Spinal cord (tissue), 10 donors: Measurements from ENCODE around the gene IL10RA. TPM values are rescaled to one million over a fixed set of nuclear protein-coding genes. Genes with fewer than 3 reads are reported as not detected.

ENCODE experiments used
- DNase-seq, 6 donors: peaks; one replicate each; pipeline versions ENCODE4 v3.0.0 to v3.0.0-alpha.2; 2013 to 2015; ENCODE audit warnings: low spot score in 6 of 6, low read depth in 4 of 6
- H3K27ac ChIP-seq: one replicate; pipeline ENCODE4 v1.5.1; 2013; ENCODE audit warnings: low read depth, low read length, control low read depth
- H3K27me3 ChIP-seq: one replicate; pipeline ENCODE4 v1.6.1; 2013; ENCODE audit warnings: low read length; ENCODE audit not compliant: control insufficient read depth, insufficient read depth
- H3K36me3 ChIP-seq: one replicate; pipeline ENCODE4 v1.6.1; 2013; ENCODE audit warnings: low read length; ENCODE audit not compliant: control insufficient read depth, insufficient read depth
- H3K4me1 ChIP-seq: one replicate; pipeline ENCODE4 v1.6.1; 2013; ENCODE audit warnings: low read length; ENCODE audit not compliant: control insufficient read depth, insufficient read depth
- H3K4me3 ChIP-seq: one replicate; pipeline ENCODE4 v1.5.1; 2013; ENCODE audit warnings: low read depth, low read length, control low read depth
- H3K9me3 ChIP-seq: one replicate; pipeline ENCODE4 v1.6.1; 2013; ENCODE audit warnings: low read length; ENCODE audit not compliant: control insufficient read depth, insufficient read depth
- WGBS: methylation state at CpG from one replicate; pipeline ENCODE4 v1.1.5; 2013; ENCODE audit warnings: missing lambda C conversion rate; ENCODE audit not compliant: insufficient coverage; 5-methylcytosine and 5-hydroxymethylcytosine counted together
- long read RNA-seq, 4 donors: transcript quantifications; one replicate each; lab custom pipeline, GENCODE V29; 2026
- polyA plus RNA-seq, 2 donors: library from polyadenylated mRNA; unstranded; fragments of 120-200 nt; gene quantifications; one replicate each; pipeline ENCODE4 v1.2.1, GENCODE V29; 2013; ENCODE audit not compliant: insufficient read length in 2 of 2
- total RNA-seq, 2 donors: library from RNA; depleted of rRNA in 1 of 2; stranded (reverse); fragments of 120-200 nt in 1 of 2; fragments of >200 nt in 1 of 2; gene quantifications; one replicate each; pipeline versions ENCODE4 v1.2.3 to v1.2.4, GENCODE V29; 2013 to 2014
- donor health status: healthy.

IL10RA gene
- 1 to 10 TPM; 6.3 to 7.2 TPM for total RNA-seq
- polyA plus RNA-seq: 1 to 10 TPM; 2.9 to 4.1 TPM
- long read RNA-seq, donor 1, partial matches to known transcripts: 0 of 1 reads
- long read RNA-seq, donor 1, other reads (novel, unspliced or antisense): 0 of 1 reads
- long read RNA-seq, donor 2: 0 reads
- long read RNA-seq, donor 3: 0 reads
- long read RNA-seq, donor 4, partial matches to known transcripts: 0 of 1 reads
- long read RNA-seq, donor 4, other reads (novel, unspliced or antisense): 0 of 1 reads

DNA sequence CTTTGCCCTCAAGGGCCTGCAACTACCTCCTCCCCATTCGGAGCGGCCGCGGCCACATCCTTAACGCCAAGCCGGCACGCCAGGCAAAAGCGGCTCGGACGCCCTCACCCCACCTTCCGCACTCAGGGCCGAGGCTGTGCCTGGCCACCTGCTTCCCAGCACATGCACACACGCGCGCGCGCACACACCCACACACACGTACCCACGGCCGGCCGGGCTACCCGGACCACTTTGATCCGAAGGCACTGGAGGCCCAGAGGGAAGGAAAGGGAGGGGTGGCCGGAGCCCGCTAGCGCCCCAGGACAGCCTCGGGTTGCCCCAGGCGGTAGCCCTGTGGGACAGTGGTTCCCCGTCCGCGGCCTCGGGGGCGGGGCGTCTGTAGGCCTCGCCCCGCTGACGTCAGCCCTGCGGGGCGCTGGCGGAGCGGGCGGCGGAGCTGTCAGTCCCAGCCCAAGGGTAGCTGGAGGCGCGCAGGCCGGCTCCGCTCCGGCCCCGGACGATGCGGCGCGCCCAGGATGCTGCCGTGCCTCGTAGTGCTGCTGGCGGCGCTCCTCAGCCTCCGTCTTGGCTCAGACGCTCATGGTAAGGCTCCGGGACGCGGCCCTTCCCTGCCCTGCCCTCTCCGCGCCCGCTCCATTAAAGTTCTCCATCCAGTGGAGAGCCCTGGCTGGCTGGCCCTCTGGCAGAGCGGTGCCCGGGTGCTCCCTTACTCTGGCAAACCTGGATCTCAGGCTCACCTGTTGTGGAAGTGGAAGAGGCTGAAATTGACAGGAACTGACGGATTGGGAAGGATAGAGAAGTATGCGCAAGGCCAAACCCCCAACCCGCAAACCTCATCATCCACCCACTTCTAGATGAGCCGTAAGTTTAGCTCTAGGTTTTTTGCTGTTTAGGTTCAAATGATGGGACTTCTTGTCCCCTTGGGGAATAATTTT is at the start of gene IL10RA:
Gene IL10RA, plus strand, starts transcription at position 442 of the 935 bp plus-strand sequence. Its CDS starts 74 bp downstream, at position 516.
- peak; percentile 38 to 92 (median 61) for DNase-seq
- Histone ChIP-seq H3K27ac (peak within 1 kb of the TSS; percentile 16), H3K27me3 (peaks cover 9% of the 10 kb centered on the region), H3K36me3 (no peaks in the 10 kb centered on the region), H3K4me1 (peaks cover 13% of the 10 kb centered on the region), H3K4me3 (peak within 1 kb of the TSS; percentile 45), H3K9me3 (no peaks in the 10 kb centered on the region)
- WGBS: under 1% methylated on average over 67 of the region's 71 CpGs

DNA sequence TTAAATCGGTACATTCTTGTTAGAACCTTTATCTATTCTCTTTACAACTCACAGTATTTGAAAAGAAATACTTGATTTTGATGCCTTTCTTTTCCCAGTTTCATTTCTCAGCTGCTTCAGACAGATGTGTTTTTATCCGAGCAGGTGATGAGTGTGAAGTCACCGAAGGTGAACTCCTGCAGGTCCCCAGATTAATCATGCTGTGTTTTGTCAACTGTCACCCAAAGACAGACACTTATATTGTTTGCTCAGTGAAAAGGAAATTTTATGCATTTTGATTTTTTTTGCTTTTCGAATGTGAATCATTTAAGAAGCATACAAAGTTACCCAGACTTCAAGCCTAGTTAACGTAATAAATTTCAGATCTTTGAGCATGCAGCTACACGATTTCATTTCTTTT is 49.2 kb upstream of the IL10RA start:
- Histone ChIP-seq H3K9me3 (no peaks in the 10 kb centered on the region), H3K4me1 (no peaks in the 10 kb centered on the region), H3K36me3 (no peaks in the 10 kb centered on the region), H3K27ac (no peak overlapping the region), H3K4me3 (no peak overlapping the region), H3K27me3 (no peaks in the 10 kb centered on the region)
- WGBS: 46% methylated on average over 2 of the region's 6 CpGs
- peak in 1 of 6 donors; percentile 15 for DNase-seq

DNA sequence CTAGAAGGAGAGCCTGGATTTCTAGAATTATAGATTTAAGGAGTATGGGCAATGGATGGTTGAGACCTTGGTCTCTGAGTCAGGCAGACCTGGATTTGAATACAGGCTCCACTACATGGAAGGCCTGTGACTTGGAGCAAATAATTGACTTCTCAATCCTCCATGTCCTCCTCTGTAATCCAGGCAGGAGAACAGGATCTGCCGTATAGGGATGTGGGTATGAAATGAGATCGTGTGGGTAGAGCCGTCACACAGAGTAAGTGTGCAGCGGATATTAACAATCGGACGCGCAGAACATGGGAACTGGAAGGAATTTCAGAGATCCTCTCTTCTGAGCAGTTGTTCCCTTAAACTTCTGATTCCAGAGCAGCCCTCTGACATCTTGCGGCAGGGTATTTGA is 45.5 kb upstream of the IL10RA start:
- H3K9me3 ChIP-seq: no peaks in the 10 kb centered on the region
- WGBS: 96% methylated on average over 8 of the region's 8 CpGs
- H3K4me1 ChIP-seq: no peaks in the 10 kb centered on the region
- DNase-seq: no peak
- H3K4me3 ChIP-seq: no peak overlapping the region
- H3K36me3 ChIP-seq: no peaks in the 10 kb centered on the region
- H3K27ac ChIP-seq: no peak overlapping the region
- H3K27me3 ChIP-seq: no peaks in the 10 kb centered on the region

DNA sequence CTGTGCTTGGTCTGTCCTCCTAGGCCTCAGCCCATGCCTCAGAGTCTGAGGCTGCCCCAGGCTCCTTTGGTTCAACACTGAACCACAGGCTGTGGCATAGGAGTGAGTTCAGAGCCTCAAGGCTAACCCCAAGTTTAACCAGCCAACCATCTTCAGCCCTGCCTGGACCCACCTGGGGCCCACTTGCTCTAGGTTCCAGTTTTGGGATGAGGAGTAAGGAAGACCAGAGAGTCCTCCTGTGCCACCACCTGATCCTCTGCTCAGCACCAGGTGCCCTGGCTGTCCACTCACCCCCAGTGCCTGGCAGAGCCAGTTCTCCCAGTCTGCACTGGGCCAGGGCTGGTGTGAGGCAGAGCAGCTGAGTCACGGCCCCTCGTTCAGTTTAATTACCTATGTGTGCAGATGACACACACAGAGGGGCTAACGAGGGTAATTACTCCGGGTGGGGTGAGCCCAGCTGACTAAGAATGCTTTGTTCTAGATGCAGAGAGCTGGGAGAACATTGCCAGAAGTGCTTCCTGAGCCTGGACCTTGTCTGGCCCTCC is 45.0 kb upstream of the IL10RA start:
- WGBS: 58% methylated on average over 3 of the region's 4 CpGs
- no peaks in the 10 kb centered on the region for H3K36me3 ChIP-seq
- no peak overlapping the region for H3K27ac ChIP-seq
- H3K4me1 ChIP-seq: no peaks in the 10 kb centered on the region
- H3K4me3 ChIP-seq: no peak overlapping the region
- DNase-seq: no peak
- no peaks in the 10 kb centered on the region for H3K27me3 ChIP-seq
- H3K9me3 ChIP-seq: no peaks in the 10 kb centered on the region

DNA sequence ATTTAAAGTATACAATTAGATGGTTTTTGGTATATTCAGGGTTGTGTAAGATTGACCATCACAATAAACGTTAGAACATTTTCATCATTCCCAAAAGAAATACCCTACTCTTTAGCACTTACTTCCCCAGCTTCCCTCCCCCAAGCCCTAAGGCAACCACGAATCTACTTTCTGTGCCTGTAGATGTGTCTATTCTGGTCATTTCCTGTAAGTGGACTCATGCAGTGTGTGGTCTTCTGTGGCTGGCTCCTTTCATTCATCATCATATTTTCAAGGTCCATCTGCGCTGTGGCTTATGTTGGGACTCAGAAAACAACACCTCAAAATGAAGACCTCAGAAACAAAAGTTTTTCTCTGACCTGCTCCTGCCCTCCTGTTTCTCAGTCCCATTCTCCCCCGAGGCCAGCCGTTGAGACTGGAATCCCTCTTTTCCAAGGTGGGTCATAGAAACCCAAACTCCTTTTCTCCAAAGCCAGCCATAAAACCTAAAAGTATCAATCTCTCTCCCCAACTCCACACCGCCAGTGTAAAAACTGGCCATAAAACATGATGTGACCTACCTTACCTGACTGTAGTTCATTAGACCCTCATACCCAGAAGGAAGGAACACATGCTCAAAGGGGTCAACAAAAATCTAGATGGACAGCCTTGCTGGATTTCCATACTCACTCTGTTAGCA is 44.1 kb upstream of the IL10RA start:
- Histone ChIP-seq H3K4me1 (no peaks in the 10 kb centered on the region), H3K36me3 (no peaks in the 10 kb centered on the region), H3K27me3 (no peaks in the 10 kb centered on the region), H3K27ac (no peak overlapping the region), H3K4me3 (no peak overlapping the region), H3K9me3 (no peaks in the 10 kb centered on the region)
- 95% methylated on average over 4 of the region's 6 CpGs for WGBS
- DNase-seq: no peak

DNA sequence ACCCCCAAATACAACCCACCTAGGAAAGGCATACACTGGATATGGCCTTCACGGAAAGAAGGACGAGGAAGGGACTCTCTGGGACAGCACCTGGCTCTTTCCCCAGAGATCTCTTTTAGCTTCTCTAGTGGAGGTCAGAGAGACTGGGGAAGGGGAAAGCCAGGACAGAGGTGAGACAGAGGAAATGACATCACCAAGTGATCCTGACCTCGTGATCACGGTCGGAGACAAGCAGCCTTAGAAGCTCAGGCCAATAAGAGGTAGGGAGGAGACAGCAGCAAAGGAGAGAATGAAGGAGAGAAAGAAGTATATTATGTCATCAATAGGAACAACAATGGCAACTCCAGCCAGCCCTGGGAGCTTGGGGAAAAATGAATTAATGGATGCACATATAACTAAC is 41.6 kb upstream of the IL10RA start:
- 94% methylated on average over 3 of the region's 5 CpGs for WGBS
- H3K4me1 ChIP-seq: no peaks in the 10 kb centered on the region
- no peak overlapping the region for H3K4me3 ChIP-seq
- no peak for DNase-seq
- H3K9me3 ChIP-seq: no peaks in the 10 kb centered on the region
- no peaks in the 10 kb centered on the region for H3K27me3 ChIP-seq
- no peaks in the 10 kb centered on the region for H3K36me3 ChIP-seq
- no peak overlapping the region for H3K27ac ChIP-seq

DNA sequence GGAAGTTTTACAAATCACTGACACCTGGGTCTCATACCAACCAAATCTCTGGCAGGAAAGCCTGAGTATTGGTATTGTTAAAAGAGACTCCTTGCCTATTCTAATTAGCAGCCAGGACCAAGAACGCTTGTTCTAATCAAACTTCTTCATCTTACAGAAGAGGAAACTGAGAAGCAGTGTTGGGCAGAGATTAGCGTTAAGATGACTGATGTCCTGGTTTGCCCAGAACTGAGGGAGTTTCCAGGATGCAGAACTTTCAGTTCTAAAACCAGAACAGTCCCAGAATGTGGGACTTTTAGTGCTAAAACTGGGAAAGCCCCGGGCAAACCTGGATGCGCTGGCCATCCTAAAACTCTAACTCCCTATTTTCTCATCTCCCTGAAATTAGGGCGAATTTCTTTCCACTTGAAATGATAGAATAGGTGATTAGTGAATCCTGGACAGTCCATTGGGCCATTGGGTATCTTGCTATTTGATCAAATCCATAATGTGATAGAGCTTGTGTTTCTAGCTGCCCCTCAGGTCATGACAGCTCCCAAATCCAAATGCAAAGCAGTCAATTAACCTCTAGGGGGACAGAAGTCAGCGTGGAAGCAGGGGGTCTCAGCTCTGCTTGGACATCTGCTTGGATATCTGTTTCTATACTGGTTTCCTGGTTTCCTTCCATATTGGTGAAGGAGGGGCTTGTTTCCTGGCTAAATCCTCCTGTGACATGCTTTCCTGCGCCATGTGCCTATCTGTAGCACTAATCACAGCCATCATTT is 41.0 kb upstream of the IL10RA start:
- Histone ChIP-seq H3K27me3 (no peaks in the 10 kb centered on the region), H3K4me1 (no peaks in the 10 kb centered on the region), H3K36me3 (no peaks in the 10 kb centered on the region), H3K4me3 (no peak overlapping the region), H3K27ac (no peak overlapping the region), H3K9me3 (no peaks in the 10 kb centered on the region)
- no CpG with 5 or more reads among the region's 7 CpGs for WGBS
- no peak for DNase-seq

DNA sequence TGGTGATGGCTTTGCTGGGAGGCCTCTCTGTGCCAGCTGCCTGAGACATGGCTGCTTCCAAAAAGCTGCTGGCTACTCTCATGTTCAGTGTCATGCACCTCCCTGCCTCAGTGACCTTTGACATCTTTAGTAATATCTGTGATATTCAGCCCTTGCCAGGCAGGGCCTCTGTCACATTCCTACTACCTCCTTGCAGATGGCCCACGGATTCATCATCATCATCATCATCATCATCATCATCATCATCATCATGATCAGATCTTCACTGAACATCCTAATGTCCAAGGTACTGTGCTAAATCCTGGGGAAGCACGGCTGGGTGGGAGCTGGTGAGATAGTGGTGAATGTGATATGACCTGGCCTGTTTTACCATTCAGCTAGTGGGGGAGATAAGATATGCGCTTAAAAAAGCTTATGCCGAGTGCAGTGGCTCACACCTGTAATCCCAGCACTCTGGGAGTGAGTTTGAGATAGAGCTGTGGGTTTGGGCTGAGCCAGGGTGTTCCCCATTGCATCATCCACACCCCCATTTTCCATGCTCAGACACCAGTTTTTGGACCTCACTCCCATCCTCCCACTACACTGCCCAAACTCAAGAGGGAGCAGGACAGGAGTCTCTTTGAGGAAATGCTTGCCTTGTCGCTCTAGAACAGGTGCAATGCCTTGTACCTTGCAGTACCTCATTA is 39.9 kb upstream of the IL10RA start:
- no peaks in the 10 kb centered on the region for H3K27me3 ChIP-seq
- H3K36me3 ChIP-seq: no peaks in the 10 kb centered on the region
- no peak overlapping the region for H3K4me3 ChIP-seq
- no peak for DNase-seq
- H3K9me3 ChIP-seq: no peaks in the 10 kb centered on the region
- H3K4me1 ChIP-seq: no peaks in the 10 kb centered on the region
- no peak overlapping the region for H3K27ac ChIP-seq
- WGBS: no CpG with 5 or more reads among the region's 5 CpGs
